Left forelimb (tissue), 1 donor: ENCODE data around the gene UCN2.
A peak's percentile ranks its signal among the peaks of the same experiment; 100 is the strongest.

Experiments
- DNase-seq: peaks from one replicate; pipeline ENCODE4 v3.0.0-alpha.2; 2018; ENCODE audit warnings: low spot score

UCN2 gene, protein sequence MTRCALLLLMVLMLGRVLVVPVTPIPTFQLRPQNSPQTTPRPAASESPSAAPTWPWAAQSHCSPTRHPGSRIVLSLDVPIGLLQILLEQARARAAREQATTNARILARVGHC

GRCh38 chr3:48563382-48563918 lies at the start of gene UCN2:
UCN2 (minus strand) TSS chr3:48563781; CDS start chr3:48563124, 657 bp downstream.
- DNase-seq = no peak

DNA sequence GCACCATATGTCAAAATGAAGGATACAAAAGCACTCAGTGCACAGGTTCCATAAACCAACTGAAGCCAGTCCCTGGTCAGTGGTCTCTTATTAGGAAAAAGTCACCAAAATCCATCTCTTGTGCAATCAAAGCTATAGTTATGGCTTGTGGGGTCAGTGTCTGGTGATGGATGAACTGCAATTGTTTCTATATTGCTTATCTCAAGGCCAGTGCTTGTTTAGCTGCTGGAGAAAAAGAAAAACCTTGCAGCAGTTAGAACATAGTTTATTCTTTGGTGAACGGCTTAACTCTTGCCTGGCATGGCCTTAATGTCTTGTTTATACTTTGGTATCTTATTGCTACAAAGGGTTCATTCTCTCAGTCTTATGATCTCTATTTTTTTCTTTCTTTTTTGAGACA lies 48.7 kb upstream of the UCN2 start:
- no peak for DNase-seq

DNA sequence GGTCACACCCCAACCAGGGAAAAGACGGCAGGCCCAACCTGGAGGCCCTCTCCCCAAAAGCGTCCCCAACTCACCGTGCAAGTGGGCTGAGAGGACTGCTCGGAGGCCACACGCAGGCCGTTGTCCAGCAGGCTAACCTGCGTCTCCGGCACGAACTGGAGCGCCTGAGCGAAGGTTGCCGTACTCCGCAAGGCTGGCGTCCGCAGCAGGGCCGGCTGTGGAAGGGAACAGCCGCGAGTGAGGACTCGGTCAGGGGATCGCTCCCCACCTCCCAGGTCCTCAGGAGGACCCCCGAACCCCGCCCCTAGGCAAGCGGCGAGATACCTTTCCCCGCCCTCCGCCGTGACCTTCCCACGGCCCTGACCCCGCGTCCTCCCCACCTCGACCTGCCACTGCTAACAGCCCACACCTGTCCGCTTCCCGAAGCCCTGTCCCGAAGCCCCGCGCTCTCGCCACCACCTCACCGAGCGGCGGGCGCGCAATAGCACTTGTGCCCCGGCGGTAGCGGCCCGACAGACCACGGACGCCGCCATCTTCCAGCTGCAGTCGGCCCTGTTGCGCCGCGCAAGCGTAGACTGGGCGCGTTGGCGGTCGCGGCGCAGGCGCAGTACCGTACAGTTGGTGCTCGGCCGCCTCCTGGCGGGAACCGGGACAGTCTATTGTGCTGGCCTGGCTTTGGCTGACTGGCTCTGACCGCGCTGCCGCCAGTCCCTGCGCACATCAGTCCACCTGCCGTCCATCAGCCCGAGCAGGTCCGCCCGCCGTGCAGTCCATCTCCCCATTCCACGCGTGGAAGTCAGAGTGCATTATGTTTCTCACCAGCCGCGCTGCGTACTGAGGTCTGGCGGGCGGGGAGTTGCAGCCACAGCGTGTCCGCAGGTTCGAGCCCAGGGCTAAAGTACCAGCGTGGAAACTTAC lies 45.8 kb upstream of the UCN2 start, which contains the start of gene UQCRC1:
Gene UQCRC1, minus strand, starts transcription at position 559 of the 918 bp plus-strand sequence. Its CDS starts 26 bp downstream, at position 533.
- DNase-seq = peak; percentile 94

DNA sequence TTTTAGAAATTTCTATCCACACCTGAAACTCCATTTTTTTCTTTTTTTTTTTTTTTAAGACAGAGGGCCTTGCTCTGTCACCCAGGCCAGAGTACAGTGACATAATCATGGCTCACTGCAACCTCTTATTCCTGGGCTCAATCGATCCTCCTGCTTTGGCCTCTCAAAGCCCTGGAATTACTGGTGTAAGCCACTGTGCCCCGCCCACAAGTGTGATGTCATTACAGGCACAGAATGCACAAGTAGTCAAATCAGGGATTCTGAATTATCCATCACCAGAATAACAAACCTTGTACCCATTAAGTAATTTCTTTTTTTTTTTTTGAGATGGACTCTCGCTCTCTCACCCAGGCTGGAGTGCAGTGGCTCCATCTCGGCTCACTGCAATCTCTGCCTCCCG lies 43.9 kb upstream of the UCN2 start:
- no peak for DNase-seq

- no peak for DNase-seq
Observed at GRCh38 chr3:48601622-48601994, 38.0 kb upstream of the UCN2 start.

DNA sequence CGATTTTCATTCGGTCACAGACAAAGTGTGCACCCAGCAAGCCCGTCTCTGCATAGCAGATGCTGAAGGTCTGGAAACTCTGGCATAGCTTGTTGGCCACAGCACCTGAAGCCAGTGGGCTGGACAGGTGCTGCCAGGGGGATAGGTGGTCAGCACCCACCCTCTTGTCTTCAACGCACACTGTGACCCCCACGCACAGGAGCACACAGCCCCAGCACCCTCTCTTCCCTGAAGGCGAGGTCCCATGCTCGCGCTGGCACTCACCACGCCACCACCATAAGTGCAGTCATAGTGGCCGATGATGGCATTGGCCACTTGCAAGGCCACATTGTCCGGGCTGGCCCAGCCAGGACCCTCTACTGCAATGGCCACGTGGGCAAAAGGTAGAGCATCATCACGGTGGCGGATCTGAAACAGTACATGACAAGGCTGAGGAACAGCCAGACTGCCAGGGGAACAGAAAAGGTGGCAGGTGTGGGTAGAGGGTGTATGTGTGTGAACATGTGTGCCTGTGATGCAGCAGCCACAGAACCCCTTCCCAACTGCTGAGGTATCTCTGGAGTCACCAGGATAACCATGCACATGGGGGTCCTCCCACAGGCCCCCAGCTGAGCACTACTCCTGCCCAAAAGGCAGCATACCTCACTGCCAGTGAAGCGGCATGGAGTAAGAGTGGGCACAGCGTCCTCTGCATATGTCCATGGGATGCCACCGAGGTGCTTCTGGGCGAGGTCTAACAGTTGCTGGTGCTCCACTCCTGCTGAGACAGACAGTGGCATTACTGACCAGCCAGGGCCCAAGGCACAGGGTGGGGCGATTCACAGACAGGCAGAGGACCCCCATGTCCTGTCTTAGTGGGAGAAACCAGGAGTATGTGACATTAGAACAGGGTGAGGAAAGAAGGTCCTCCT lies 37.4 kb upstream of the UCN2 start:
- DNase-seq = no peak

GRCh38 chr3:48599509-48600285 lies 36.1 kb upstream of the UCN2 start:
- no peak for DNase-seq

DNA sequence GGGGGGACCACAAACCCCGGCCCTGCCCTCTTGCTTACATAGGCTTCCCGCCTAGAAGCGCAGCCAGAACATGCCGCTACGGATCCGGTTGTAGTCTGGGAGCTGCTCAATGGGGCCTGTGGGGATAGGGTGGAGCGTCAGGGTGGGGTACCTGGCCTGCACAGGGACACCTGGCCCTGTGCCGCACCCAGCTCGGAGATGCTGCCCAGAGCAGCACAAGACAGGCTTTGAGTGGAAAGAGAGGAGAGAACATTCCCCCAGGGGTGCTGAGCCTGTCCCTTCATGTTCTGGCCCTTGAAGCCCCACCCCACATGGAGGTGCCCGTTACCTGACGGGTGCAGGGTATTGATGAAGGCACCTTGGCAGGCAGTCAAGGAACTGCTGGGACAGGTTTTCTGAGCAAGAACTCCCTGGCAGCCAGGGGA lies 35.5 kb upstream of the UCN2 start:
- no peak for DNase-seq

DNA sequence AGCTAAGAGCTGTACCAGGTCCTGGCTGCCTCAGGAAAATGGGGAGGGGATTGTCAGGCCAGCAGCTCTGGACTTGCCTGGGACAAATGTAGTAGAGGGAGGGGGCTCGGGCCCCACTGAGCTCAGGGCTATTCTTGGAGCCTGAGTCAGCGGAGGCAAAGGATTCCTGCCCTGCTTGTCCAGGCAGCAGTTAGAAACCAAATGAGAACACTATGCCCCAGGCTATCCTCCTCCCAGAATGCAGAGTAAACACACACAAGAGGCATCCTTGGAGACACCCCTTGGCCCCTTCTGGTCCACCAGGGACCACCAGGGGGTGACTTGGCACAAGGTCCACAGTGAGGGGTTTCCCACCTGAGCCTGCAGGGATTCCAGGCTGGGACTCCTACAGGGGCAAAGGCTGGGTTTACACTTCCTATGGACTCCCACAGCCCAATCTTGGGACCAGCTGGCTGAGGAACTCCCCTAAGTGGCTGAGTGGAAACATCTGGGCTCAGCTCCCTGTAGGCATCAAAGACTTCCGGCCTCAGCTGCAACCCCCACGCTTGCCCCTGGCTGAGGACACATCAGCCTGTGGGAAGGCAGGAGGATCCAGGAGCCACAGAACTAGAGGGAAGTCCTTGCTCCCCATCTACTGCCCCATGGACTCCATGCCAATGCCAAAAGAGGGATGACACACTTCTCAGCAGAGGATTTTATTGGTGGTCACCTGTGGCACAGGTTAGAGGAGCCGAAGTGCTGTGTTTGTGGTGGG lies 34.9 kb upstream of the UCN2 start:
- no peak for DNase-seq

- DNase-seq = no peak
Observed at GRCh38 chr3:48597408-48597800, 33.8 kb upstream of the UCN2 start.

DNA sequence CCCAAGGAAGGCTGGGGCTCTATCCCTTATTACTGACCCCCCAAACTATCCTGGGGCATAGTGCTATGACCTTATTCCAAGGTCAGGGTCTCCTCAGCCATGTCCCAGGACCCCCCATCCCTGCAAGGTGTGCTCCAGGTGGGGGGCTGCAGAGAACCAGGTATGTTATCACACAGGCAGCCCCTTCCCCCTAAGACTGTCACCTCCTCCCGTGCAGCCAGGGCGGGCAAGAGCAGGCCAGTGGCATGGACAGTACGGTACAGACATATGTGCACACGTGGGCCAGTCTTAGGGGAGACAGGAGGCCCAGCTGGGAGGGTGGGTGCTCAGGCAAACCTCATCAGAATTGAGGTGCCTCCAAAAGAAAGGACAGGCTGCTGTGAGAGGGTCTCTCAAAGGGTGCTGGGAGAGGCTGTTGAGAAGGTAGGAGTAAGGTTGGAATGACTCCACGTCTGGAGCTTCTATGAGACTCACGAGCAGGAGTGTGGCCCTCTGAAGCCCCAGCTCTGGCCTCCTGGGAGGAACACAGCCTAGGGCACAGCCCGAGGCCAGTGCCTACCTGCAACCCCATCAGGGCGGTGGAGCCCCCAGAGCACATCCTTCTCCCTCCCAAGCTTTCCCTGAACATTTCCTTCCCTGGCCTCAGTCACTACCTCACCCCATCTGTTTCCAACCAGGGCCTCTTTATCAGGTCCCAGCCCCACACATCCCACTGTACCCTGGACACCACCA lies 33.3 kb upstream of the UCN2 start:
- no peak for DNase-seq

- no peak for DNase-seq
Observed at GRCh38 chr3:48596157-48596556, 32.6 kb upstream of the UCN2 start.

DNA sequence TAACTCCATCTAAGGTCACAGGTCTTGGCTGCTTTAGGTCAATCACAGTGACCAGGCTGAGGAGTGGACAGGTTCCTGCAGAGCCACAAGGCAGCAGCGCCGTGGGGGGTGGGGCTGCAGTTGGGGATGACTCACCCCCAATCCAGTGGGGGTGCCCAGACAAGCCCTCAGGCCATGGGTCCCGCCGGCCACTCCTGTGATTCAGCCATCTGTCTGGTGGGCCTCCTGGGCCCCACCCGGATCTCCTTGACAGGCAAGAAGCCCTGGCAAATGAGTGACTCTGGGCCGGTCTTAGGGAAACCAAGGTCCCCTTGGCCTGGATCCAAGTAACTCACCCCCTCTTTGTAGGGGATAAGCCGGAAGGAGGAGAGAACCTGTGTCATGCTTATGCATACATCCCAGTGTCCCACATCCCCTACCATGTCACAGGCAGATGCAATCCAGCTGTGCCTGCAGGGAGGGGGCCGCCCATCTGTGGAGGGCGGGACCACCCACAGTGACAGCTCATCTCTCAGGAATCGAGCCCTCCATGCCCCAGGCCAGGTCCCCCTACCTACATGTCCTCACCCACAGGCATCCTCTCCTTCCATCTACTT lies 32.0 kb upstream of the UCN2 start:
- no peak for DNase-seq

- DNase-seq = no peak
Observed at GRCh38 chr3:48595075-48595525, 31.5 kb upstream of the UCN2 start, which contains the start of gene COL7A1. COL7A1 (minus strand) TSS chr3:48595329; CDS start chr3:48595159, 170 bp downstream.

GRCh38 chr3:48594417-48595049 lies 31.0 kb upstream of the UCN2 start:
- no peak for DNase-seq

- no peak for DNase-seq
Observed at GRCh38 chr3:48593337-48593736, 29.8 kb upstream of the UCN2 start.

DNA sequence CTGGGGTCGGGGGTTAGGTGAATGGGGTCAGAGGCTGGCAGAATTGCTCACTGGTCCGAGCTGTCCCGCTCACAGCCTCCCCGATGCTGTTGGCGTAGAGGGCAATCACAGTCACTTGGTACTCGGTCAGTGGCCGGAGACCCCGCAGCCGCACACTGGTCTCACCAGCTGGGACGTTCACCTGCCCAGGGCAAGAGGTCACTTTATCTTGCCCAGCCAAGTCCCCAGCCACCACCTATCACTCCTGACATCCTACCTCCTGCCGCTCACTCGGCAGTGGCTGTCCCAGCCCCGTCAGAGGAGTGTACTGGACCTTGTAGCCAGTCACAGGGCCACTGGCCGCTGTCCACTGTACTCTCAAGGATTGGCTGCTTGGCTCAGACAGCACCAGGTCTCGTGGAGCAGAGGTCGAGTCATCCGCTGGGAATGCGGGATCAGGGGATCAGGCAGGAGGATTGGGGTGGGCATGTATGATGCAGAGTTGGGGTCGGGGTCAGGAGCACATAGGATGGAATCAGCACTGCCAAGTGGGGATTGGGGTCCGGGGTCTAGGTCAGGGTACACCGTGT lies 29.0 kb upstream of the UCN2 start:
- DNase-seq = no peak

DNA sequence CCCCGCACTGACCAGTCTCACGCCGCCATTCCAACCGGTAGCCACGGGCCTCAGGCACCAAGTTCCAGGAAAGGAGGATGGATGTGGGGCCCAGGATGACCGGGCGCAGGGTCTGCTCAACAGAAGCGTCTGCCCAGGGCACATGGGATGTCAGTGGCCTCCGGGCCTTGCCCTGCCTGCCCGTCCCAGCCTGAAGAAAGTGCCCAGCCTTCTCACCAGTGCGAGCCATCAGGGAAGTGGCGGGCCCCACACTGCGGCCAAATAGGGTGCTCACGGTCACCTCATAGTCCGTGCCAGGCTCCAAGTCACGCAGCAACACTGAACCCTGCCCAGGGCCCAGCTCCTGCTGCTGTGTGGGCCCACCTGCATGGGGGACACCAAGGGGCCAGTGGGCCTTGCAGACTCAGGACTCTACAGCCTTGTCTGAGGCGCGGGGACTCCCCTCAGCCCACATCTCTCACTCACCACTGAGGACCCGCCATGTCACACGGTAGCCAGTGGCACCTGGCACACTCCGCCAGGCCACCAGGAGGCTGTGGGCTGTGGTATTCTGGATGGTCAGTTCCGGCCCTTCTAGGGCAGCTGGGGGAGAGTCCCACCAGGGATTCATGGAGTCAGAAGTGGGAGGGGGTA lies 28.4 kb upstream of the UCN2 start:
- DNase-seq = no peak
